NT2/D1 (cell line): ENCODE data around the gene LUC7L.
"Not testable (repeated sequence)": the region's sequence is repeated elsewhere in the genome, so short reads cannot be mapped to it uniquely, and the experiment has no call there.

ENCODE experiments used
- DNase-seq: peaks from one replicate; pipeline ENCODE4 v3.0.0-alpha.2; 2011; ENCODE audit warnings: low read depth, low spot score
- H3K27me3 ChIP-seq: 2 replicates; pipeline ENCODE4 v1.6.0; 2011; ENCODE audit warnings: mild to moderate bottlenecking; ENCODE audit not compliant: insufficient read length, insufficient read depth
- H3K36me3 ChIP-seq: 2 replicates; pipeline ENCODE4 v1.6.1; 2011; ENCODE audit warnings: mild to moderate bottlenecking, low read length, mixed read lengths; ENCODE audit not compliant: insufficient read depth, insufficient read length
- H3K4me1 ChIP-seq: 2 replicates; pipeline ENCODE4 v1.5.1; 2011; ENCODE audit not compliant: insufficient read depth, insufficient read length
- H3K4me3 ChIP-seq: 2 replicates; pipeline ENCODE4 v1.5.1; 2011; ENCODE audit warnings: low read depth; ENCODE audit not compliant: insufficient read length
- H3K9ac ChIP-seq: 2 replicates; pipeline ENCODE4 v1.6.0; 2011; ENCODE audit warnings: low read depth; ENCODE audit not compliant: insufficient read length
- H3K9me3 ChIP-seq: 2 replicates; pipeline ENCODE4 v1.5.1; 2011; ENCODE audit warnings: mild to moderate bottlenecking, low read length; ENCODE audit not compliant: insufficient read depth
- SUZ12 ChIP-seq: IDR thresholded peaks from 2 replicates; pipeline ENCODE4 v1.6.1; 2011; ENCODE audit not compliant: insufficient read length, insufficient read depth; ENCODE audit errors: extremely low read depth
- YY1 ChIP-seq: IDR thresholded peaks from 2 replicates; pipeline ENCODE4 v1.6.1; 2011; ENCODE audit not compliant: insufficient read length, insufficient read depth
- ZNF274 ChIP-seq: IDR thresholded peaks from 2 replicates; pipeline ENCODE4 v1.6.1; 2011; ENCODE audit warnings: mild to moderate bottlenecking, low read depth, low read length

The LUC7L gene

DNA sequence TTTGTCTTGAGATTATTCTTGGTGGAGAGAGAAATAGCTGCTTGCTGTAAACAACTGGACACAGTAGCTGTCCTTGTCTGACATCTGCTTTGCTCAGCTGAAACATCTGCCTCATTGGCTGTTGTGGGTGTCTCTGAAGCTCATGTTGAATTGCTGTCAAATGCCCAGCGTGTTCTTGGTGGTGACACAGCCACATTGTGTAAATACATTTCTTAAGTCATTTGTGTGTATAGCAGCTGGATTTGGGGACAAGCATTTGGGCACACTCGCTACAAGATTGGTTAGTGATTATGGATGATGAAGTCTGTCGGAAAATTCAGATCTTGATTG lies 10.7 kb upstream of the LUC7L start:
- peaks cover 12% of the 10 kb centered on the region for H3K4me1 ChIP-seq
- TF ChIP-seq YY1 (no peak), SUZ12 (no peak), ZNF274 (no peak)
- no peak overlapping the region for H3K9ac ChIP-seq
- no peaks in the 10 kb centered on the region for H3K27me3 ChIP-seq
- H3K9me3 ChIP-seq, result no peaks in the 10 kb centered on the region
- peaks cover 11% of the 10 kb centered on the region for H3K36me3 ChIP-seq
- DNase-seq, result no peak
- no peak overlapping the region for H3K4me3 ChIP-seq

DNA sequence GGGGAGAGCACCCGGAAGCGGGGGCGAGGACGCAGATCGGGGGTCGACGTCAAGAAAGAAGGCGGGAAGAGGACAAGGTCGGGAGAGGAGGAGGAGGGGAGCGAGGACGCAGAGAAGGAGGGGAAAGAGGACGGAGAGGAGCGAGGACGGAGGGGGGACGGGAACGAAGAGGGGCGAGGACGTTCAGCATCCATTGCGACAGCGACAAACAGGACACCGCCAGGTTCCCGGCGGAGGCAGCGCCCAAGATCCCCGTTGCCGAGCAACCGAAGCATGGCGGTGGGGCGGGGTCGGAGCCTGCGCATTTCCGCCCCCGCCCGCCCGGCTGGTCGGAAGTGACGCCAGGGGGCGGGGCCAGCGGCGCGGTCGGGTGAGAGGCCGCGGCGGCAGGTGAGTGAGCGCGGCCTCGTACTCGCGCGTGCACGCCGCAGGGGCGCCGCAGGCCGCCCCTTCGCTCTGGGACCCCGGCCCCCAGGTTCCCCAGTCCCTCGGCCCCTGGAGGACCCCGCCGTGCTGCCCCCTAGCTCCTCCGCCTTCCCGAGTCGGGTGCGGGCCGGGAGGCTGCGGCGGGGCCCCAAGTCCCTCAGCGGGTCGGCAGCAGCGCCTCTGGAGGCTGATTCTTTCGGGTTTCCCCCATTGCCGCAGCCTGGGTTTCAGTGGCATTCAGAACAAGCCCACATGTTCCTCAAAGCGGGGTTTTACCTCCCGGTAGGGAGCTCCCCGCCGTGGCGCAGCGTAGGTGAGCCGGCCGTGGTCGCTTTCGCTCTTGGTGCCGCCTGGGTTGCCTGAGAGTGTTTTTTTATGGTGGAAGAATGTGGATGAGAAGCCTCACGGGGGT lies 5.4 kb upstream of the LUC7L start, which contains the start of gene FAM234A:
Gene FAM234A, plus strand, starts transcription at position 354 of the 838 bp plus-strand sequence. CDS start 19,593 bp downstream, outside the sequence.
- Histone ChIP-seq H3K4me3 (peak within 1 kb of the TSS; percentile 85), H3K27me3 (no peaks in the 10 kb centered on the region), H3K9me3 (no peaks in the 10 kb centered on the region), H3K36me3 (peaks cover 11% of the 10 kb centered on the region), H3K4me1 (peaks cover 7% of the 10 kb centered on the region), H3K9ac (peak within 1 kb of the TSS; percentile 96)
- DNase-seq, result peak; percentile 95
- no peak for TF ChIP-seq SUZ12
- TF ChIP-seq YY1, result no peak
- no peak for TF ChIP-seq ZNF274

GRCh38 chr16:230949-231348 lies 1.7 kb upstream of the LUC7L start:
- DNase-seq, result no peak
- Histone ChIP-seq H3K9me3 (no peaks in the 10 kb centered on the region), H3K36me3 (peaks cover 29% of the 10 kb centered on the region), H3K4me3 (no peak overlapping the region), H3K4me1 (peaks cover 2% of the 10 kb centered on the region), H3K27me3 (no peaks in the 10 kb centered on the region), H3K9ac (no peak overlapping the region)
- TF ChIP-seq YY1 (no peak), SUZ12 (no peak), ZNF274 (no peak)

DNA sequence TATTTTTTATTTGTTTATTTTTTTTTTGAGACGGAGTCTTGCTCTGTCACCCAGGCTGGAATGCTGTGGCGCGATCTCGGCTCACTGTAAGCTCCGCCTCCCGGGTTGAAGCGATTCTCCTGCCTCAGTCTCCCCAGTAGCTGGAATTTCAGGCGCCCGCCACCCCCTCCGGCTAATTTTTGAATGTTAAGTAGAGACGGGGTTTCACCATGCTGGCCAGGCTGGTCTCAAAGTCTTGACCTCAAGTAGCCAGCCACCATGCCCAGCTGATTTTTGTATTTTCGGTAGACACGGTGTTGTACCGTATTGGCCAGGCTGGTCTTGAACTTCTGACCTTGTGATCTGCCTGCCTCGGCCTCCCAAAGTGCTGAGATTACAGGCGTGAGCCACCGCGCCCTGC lies 1.1 kb upstream of the LUC7L start:
- H3K36me3 ChIP-seq, result peaks cover 33% of the 10 kb centered on the region
- not testable (repeated sequence) for H3K4me3 ChIP-seq, H3K4me1 ChIP-seq, H3K9me3 ChIP-seq, H3K9ac ChIP-seq, DNase-seq, H3K27me3 ChIP-seq

DNA sequence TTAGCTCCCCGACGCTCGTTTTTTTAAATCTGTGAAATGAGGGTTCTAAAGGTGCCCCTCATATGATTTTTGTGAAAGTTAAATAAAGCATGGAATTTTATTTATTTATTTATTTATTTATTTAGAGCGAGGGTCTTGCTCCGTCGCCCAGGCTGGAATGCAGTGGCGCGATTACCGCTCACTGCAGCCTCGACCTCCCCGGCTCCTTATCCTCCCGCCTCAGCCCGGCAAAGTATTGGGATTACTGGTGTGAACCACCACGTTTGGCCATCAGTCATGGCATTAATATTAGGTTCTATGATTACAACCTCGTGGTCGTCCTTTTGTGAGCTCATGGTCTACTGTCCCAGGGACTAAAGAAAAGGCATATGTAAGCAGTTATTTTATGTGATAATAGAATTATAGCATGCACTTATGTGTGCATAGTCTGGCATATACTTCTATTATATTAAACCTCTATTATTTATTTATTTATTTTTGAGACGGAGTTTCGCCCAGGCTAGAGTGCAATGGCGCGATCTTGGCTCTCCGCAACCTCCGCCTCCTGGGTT lies 557 bp upstream of the LUC7L start:
- peaks cover 2% of the 10 kb centered on the region for H3K4me1 ChIP-seq
- no peak for DNase-seq
- no peaks in the 10 kb centered on the region for H3K9me3 ChIP-seq
- H3K9ac ChIP-seq, result peak overlapping the region; percentile 100
- peak overlapping the region; percentile 92 for H3K4me3 ChIP-seq
- H3K27me3 ChIP-seq, result no peaks in the 10 kb centered on the region
- peaks cover 38% of the 10 kb centered on the region for H3K36me3 ChIP-seq
- no peak for TF ChIP-seq ZNF274
- TF ChIP-seq SUZ12, result no peak
- TF ChIP-seq YY1, result no peak

DNA sequence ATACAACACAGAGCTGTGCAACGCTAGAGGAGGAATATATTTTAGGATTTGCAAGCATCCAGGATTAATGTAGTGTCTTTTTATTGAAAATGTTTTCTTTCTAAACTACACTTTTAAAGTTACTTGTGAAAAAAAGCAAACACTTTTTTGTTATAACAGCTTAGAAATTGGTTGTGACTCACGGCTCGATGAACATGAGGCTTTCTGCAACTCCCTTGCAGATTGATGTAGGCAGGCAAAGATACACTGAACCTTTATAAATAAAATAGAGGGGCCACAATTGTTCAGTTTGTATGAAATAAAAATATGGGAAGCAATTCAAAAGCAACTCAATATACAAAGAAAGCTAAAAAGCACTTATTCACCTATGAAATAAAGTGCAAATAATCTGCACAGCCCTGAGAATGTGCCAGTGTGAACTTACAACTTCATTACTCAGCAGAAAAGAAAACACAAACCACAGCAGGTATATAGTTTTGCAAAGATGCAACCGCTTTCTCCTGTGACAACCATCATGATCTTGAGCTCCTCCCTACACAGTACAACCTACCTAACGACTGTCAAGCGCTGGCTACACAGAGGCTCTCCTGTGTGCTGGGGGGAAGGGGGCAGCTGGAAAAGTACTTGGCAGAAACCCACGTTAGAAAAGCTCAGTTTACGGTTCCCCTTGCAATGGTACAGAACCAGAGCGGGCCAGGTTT lies 948 bp downstream of the LUC7L start:
- H3K27me3 ChIP-seq, result no peaks in the 10 kb centered on the region
- TF ChIP-seq SUZ12, result no peak
- TF ChIP-seq YY1, result no peak
- no peak for TF ChIP-seq ZNF274
- H3K9ac ChIP-seq, result peak overlapping the region; percentile 100
- H3K36me3 ChIP-seq, result peaks cover 50% of the 10 kb centered on the region
- peak overlapping the region; percentile 92 for H3K4me3 ChIP-seq
- H3K9me3 ChIP-seq, result no peaks in the 10 kb centered on the region
- H3K4me1 ChIP-seq, result peaks cover 2% of the 10 kb centered on the region
- DNase-seq, result no peak

GRCh38 chr16:220021-220420 lies 9.2 kb downstream of the LUC7L start:
- Histone ChIP-seq H3K9me3 (no peaks in the 10 kb centered on the region), H3K4me1 (no peaks in the 10 kb centered on the region), H3K9ac (no peak overlapping the region), H3K4me3 (no peak overlapping the region), H3K36me3 (peaks cover 88% of the 10 kb centered on the region), H3K27me3 (no peaks in the 10 kb centered on the region)
- TF ChIP-seq SUZ12 (no peak), ZNF274 (no peak), YY1 (no peak)
- no peak for DNase-seq
